ENCODE measurements around the gene FBH1. TPM values are rescaled to one million over a fixed set of nuclear protein-coding genes. Genes with fewer than 3 reads are reported as not detected.

FBH1 gene
- total and polyA plus RNA-seq, 9 of the 15 experiments (the other 6 are each of a cell fraction or from before 2014, with no cell fraction given): 13.4 to 108 (median 77.8) TPM

- peak; percentile 87 for TF ChIP-seq TFE3 (CRISPR knock-in tag; IDR thresholded peaks at IDR 0.05)
- TF ChIP-seq LEF1 (IDR thresholded peaks at IDR 0.05): peak; percentile 59; the same call in 1 of the 2 replicates
- TF ChIP-seq POU5F1 (IDR thresholded peaks at IDR 0.05; ENCODE audit: borderline replicate concordance, low read depth, low read length, partially characterized antibody): no peak
- TF ChIP-seq THAP7 (CRISPR knock-in tag; IDR thresholded peaks at IDR 0.05): no peak
- TF ChIP-seq C11orf30 (IDR thresholded peaks at IDR 0.05; ENCODE audit: low read depth): no peak
- no peak for TF ChIP-seq ZSCAN32 (CRISPR knock-in tag; IDR thresholded peaks at IDR 0.05)
- TF ChIP-seq CSDE1 (IDR thresholded peaks at IDR 0.05): no peak
- TF ChIP-seq ZNF77 (CRISPR knock-in tag; IDR thresholded peaks at IDR 0.05): no peak
- TF ChIP-seq GABPB2 (CRISPR knock-in tag; conservative IDR thresholded peaks at IDR 0.05): no peak
- TF ChIP-seq ELF4 (CRISPR knock-in tag; IDR thresholded peaks at IDR 0.05): no peak
- TF ChIP-seq SMARCE1 (IDR thresholded peaks at IDR 0.05): peak; percentile 75
- TF ChIP-seq ELK1 (CRISPR knock-in tag; IDR thresholded peaks at IDR 0.05): no peak
- peak; percentile 76; the same call in 1 of the 2 replicates for TF ChIP-seq ZNF644 (tag; IDR thresholded peaks at IDR 0.05; ENCODE audit: low read depth)
- TF ChIP-seq ZNF778 (CRISPR knock-in tag; IDR thresholded peaks at IDR 0.05): no peak
- TF ChIP-seq RBM22 (IDR thresholded peaks at IDR 0.05; ENCODE audit: low read depth, low read length, poor library complexity, severe bottlenecking): no peak
- no peak for TF ChIP-seq OTX1 (CRISPR knock-in tag; IDR thresholded peaks at IDR 0.05)
- no peak for TF ChIP-seq BDP1 (IDR thresholded peaks at IDR 0.05; ENCODE audit: insufficient read depth, insufficient read length)
- no peak for TF ChIP-seq LARP7 (IDR thresholded peaks at IDR 0.05)
- TF ChIP-seq BCOR (IDR thresholded peaks at IDR 0.05): no peak
Observed at GRCh38 chr10:5894873-5895272, 4.8 kb downstream of the FBH1 start (continued).

Data from K562 (cell line).